OCI-LY1 (cell line): ENCODE data around the gene SYT9.

ENCODE experiments used
- EZH2 ChIP-seq: fragments of 200-600 bp; sonication (generic), shearing (Covaris generic); IDR thresholded peaks from 2 replicates; pipeline ENCODE4 v1.8.0; 2017; ENCODE audit warnings: borderline replicate concordance, mixed run types, mild to moderate bottlenecking, antibody characterized with exemption, low read length, moderate library complexity, mixed read lengths
- TF ChIP-seq, protein P1 (sequence below): fragments of 200-600 bp; sonication (generic), shearing (Covaris generic); IDR thresholded peaks from 2 replicates; pipeline ENCODE4 v1.5.1; 2017; ENCODE audit warnings: mild to moderate bottlenecking, antibody characterized with exemption, low read length, moderate library complexity, mixed read lengths

DNA sequence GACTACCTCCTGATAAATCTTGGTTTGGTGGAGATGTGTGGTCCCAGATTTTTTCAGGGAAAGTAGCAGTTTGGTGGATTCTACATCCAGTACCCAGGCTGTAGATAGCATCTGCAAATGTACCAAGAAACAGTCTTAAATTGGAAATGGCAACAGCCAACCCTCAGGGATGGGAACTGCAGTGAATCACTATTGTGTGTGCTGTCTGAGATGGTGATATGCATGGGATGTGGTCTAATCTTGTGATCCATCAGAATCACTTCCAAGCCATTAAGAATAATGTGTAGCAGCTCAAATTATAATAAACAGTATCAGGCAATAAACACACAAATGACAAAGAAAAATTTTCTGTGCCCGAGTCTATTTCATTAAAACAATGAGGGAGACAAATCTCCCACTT is 237.0 kb downstream of the SYT9 start:
- TF ChIP-seq, protein P1, sequence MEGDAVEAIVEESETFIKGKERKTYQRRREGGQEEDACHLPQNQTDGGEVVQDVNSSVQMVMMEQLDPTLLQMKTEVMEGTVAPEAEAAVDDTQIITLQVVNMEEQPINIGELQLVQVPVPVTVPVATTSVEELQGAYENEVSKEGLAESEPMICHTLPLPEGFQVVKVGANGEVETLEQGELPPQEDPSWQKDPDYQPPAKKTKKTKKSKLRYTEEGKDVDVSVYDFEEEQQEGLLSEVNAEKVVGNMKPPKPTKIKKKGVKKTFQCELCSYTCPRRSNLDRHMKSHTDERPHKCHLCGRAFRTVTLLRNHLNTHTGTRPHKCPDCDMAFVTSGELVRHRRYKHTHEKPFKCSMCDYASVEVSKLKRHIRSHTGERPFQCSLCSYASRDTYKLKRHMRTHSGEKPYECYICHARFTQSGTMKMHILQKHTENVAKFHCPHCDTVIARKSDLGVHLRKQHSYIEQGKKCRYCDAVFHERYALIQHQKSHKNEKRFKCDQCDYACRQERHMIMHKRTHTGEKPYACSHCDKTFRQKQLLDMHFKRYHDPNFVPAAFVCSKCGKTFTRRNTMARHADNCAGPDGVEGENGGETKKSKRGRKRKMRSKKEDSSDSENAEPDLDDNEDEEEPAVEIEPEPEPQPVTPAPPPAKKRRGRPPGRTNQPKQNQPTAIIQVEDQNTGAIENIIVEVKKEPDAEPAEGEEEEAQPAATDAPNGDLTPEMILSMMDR: no peak
- no peak for TF ChIP-seq EZH2
